Calu3 (cell line): ENCODE data around the gene CYLD. TPM values are rescaled to one million over a fixed set of nuclear protein-coding genes. Genes with fewer than 3 reads are reported as not detected.
A peak's percentile ranks its signal among the peaks of the same experiment; 100 is the strongest.

Experiments
- BruUV-seq: library from RNA; stranded (reverse); fragments of 400-500 nt; replicated peaks from 2 replicates; lab custom pipeline; 2021; lab: Mats Ljungman, UMichigan
- CTCF ChIA-PET: fragments of 300-600 bp; sonication (Branson Sonifier 250); formaldehyde crosslinking; loops from one replicate; lab custom pipeline; 2022; ENCODE audit warnings: antibody characterized with exemption; lab: Charles Lee
- DNase-seq: peaks from one replicate; pipeline ENCODE4 v3.0.0; 2022
- H3K27ac Mint-ChIP-seq: one replicate; pipeline ENCODE4 v1.8.0; 2022; ENCODE audit warnings: mixed read lengths; ENCODE audit not compliant: unreplicated experiment
- H3K27me3 Mint-ChIP-seq: one replicate; pipeline ENCODE4 v1.8.0; 2022; ENCODE audit warnings: mixed read lengths; ENCODE audit not compliant: unreplicated experiment
- H3K36me3 Mint-ChIP-seq: one replicate; pipeline ENCODE4 v1.8.0; 2022; ENCODE audit warnings: mild to moderate bottlenecking, moderate library complexity, mixed read lengths; ENCODE audit not compliant: insufficient read depth, unreplicated experiment
- H3K4me1 Mint-ChIP-seq: one replicate; pipeline ENCODE4 v1.8.0; 2022; ENCODE audit warnings: mild to moderate bottlenecking, low read depth, mixed read lengths; ENCODE audit not compliant: unreplicated experiment
- H3K4me3 Mint-ChIP-seq: one replicate; pipeline ENCODE4 v1.8.0; 2022; ENCODE audit warnings: mild to moderate bottlenecking, low read depth, moderate library complexity, mixed read lengths; ENCODE audit not compliant: unreplicated experiment
- H3K9me3 Mint-ChIP-seq: one replicate; pipeline ENCODE4 v1.8.0; 2022; ENCODE audit warnings: low read depth, mixed read lengths; ENCODE audit not compliant: unreplicated experiment
- CTCF ChIP-seq: fragments of 200-600 bp; IDR thresholded peaks from one replicate; pipeline ENCODE4 v1.8.0; 2022; ENCODE audit warnings: antibody characterized with exemption; ENCODE audit not compliant: unreplicated experiment
- intact Hi-C: fragments of 100-400 bp; cut with micrococcal nuclease; formaldehyde crosslinking; loops from one replicate; pipeline ENCODE4 v1.10.0; 2022; ENCODE audit not compliant: unreplicated experiment
- total RNA-seq: library from RNA; stranded (reverse); gene quantifications from 2 replicates; pipeline ENCODE4 v1.2.3, GENCODE V29; 2022

The CYLD gene
- total RNA-seq, 1 experiment from 2014 or later, result 31.8 TPM

- Mint-ChIP-seq H3K27me3 (no peaks in the 10 kb centered on the region), H3K4me3 (no peak overlapping the region), H3K27ac (no peak overlapping the region), H3K9me3 (no peaks in the 10 kb centered on the region), H3K36me3 (peaks cover 8% of the 10 kb centered on the region), H3K4me1 (peaks cover 14% of the 10 kb centered on the region)
- no peak for DNase-seq
- TF ChIP-seq CTCF, result peak; percentile 29
- intact Hi-C loops, result loop anchor here (1.0 to 5.0 kb wide), 3 partner anchors 76 to 375 kb away; no protein-coding TSS in a partner anchor
- BruUV-seq, result no TSS peak
- CTCF ChIA-PET, result interaction anchor here (1.2 kb wide), 1 partner anchor 53 kb away, joined by 4 read pairs; no protein-coding TSS in a partner anchor
Observed at GRCh38 chr16:50747207-50747956, 5.5 kb downstream of the CYLD start.

GRCh38 chr16:50751528-50751927 is 9.6 kb downstream of the CYLD start:
- CTCF ChIA-PET, result interaction anchor here (1.1 kb wide), 1 partner anchor 55 kb away, joined by 5 read pairs; no protein-coding TSS in a partner anchor
- BruUV-seq, result no TSS peak
- no peaks in the 10 kb centered on the region for H3K4me1 Mint-ChIP-seq
- no peaks in the 10 kb centered on the region for H3K36me3 Mint-ChIP-seq
- intact Hi-C loops, result no loop called here
- H3K4me3 Mint-ChIP-seq, result no peak overlapping the region
- TF ChIP-seq CTCF, result no peak
- no peaks in the 10 kb centered on the region for H3K9me3 Mint-ChIP-seq
- no peak for DNase-seq
- no peak overlapping the region for H3K27ac Mint-ChIP-seq
- H3K27me3 Mint-ChIP-seq, result no peaks in the 10 kb centered on the region

GRCh38 chr16:50752471-50753235 is 10.8 kb downstream of the CYLD start:
- H3K4me3 Mint-ChIP-seq, result no peak overlapping the region
- no peak overlapping the region for H3K27ac Mint-ChIP-seq
- H3K27me3 Mint-ChIP-seq, result no peaks in the 10 kb centered on the region
- no peaks in the 10 kb centered on the region for H3K9me3 Mint-ChIP-seq
- CTCF ChIA-PET, result interaction anchor here (0.6 to 1.1 kb wide), 2 partner anchors 54 to 1230 kb away, joined by 3 read pairs; no protein-coding TSS in a partner anchor
- no peaks in the 10 kb centered on the region for H3K4me1 Mint-ChIP-seq
- no peak for TF ChIP-seq CTCF
- intact Hi-C loops, result no loop called here
- no TSS peak for BruUV-seq
- no peak for DNase-seq
- no peaks in the 10 kb centered on the region for H3K36me3 Mint-ChIP-seq

- Mint-ChIP-seq H3K36me3 (no peaks in the 10 kb centered on the region), H3K9me3 (no peaks in the 10 kb centered on the region), H3K4me3 (no peak overlapping the region), H3K4me1 (no peaks in the 10 kb centered on the region), H3K27ac (no peak overlapping the region), H3K27me3 (no peaks in the 10 kb centered on the region)
- no peak for TF ChIP-seq CTCF
- intact Hi-C loops, result no loop called here
- no TSS peak for BruUV-seq
- CTCF ChIA-PET, result no interaction called here
- DNase-seq, result no peak
Observed at GRCh38 chr16:50756473-50756872, 14.6 kb downstream of the CYLD start.
